Activated CD4-positive, CD25-positive, alpha-beta regulatory T cell treated with anti-CD3 and anti-CD28 coated beads, Interleukin-2, amount 50 U/mL, for 16 hours (primary cell): ENCODE results near the gene MTA3.
A peak's percentile ranks its signal among the peaks of the same experiment; 100 is the strongest.

Source experiments
- DNase-seq: peaks from one replicate; pipeline ENCODE4 v3.0.0-alpha.2; 2020; ENCODE audit warnings: low read depth, low spot score

The MTA3 gene

GRCh38 chr2:42659609-42660008, 91.2 kb downstream of the MTA3 start:
- no peak for DNase-seq

DNA sequence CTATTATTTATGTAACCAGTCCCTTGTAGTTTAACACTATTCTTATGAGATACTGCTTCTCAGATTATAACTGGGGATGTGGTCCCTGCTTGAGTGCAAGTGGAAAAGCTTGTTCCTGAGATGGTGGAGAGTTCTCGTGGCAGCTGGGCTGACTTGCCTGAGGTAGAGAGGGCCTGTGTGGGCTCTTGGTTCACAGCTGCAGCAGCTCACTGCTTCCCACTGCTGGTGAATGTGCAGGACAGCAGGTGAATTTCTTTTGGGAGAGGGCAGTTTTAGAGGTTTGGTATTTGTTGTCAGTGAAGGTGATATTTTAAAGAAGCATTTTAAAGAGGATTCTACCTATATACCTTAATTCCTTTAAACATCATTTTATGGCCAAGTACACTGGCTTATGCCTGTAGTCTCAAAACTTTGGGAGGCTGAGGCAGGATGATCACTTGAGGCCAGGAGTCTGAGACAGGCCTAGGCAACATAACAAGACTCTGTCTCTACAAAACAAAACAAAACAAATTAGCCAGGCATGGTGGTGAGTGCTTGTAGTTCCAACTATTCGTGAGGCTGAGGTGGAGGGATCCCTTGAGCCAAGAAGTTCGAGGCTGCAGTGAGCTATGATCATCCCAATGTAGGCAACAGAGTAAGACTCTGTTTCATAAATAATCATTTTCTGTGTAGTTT, 94.8 kb downstream of the MTA3 start:
- DNase-seq, result peak; percentile 20

DNA sequence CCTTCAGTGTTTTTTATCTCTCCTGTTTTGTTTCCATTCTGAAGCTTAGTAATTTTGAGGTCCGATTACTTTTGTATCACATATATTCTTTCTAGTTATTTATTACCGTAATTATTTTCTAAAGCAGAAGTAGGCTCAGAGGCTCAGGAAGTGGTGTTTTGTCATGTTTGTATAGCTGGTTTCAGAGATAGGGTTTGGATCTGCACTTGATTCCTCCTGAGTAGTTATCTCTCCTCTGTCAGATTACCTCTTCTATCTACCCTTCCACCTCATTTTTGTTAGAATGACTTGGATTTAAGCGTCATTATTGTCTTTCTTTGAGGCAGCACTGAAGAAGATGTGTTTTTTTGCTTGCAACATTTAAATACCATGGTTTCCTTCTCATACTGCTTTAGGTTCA, 95.4 kb downstream of the MTA3 start:
- DNase-seq, result no peak

DNA sequence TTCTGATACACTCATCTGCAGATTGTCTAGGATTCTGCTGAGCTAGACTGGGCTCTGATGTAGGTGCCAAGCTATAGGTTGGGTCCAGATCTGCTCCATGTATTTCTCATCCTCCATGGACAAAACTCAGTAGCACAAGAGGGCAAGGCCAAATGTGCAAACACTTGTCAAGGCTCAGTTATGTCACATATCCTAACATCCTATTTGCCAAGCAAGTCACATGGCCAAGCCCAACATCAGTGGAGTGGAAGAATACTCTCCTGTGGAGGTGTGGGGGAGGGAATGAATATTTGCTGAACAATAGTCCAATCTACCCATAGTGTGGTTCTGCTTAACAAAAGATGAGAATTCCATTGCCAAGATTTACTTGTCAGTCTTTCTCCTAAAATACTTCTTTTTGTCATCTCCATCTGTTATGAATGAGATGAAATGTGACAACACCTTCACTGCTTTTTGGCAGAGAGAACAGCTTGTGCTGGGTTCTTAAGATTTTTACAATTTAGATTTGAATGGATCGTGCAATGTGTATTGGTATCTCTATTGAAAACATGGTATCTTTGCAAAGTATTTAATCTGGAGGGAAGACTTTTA, 105.7 kb downstream of the MTA3 start:
- no peak for DNase-seq

DNA sequence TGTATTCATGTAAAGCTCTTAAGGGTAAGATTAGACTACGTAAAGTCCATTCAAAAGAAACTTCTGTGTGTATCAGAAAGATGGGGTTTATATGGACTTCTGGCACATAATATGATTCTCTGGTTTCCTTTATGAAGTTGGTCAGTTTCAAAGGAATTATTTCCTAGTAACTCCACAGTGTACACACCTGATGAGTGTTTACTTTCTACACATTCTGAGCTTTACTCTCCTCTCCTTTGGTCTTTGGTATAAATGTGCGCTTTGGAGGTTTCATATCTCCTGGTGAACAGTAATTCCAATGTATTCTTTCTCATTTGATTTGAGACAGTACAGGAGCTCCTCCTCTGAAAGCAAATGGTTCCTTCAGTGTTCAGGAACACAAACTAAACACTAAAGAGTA, 107.4 kb downstream of the MTA3 start:
- no peak for DNase-seq

GRCh38 chr2:42685303-42685702, 116.9 kb downstream of the MTA3 start:
- no peak for DNase-seq

- DNase-seq, result no peak
These were observed 124.7 kb downstream of the MTA3 start for GRCh38 chr2:42693013-42693615.

- no peak for DNase-seq
These were observed 125.5 kb downstream of the MTA3 start for GRCh38 chr2:42693688-42694479.

DNA sequence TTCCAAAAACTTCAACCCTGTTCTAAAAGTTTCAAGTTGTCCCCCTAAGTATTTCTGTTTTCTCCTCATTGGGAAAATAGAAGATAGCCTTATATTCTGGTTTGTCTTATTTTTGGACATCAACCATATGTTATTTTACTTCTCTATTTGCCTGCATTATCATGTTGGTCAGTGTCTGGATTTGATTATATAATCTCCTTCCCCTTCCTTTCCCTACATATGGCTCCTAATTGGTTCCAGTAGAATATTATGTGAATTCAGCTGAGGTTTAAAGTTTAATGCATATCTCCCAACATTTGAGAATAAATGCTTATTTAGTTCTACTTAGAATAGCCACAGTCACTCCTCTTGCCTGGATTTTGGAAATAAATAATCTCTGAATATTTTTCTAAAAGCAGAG, 128.6 kb downstream of the MTA3 start:
- no peak for DNase-seq

- DNase-seq, result no peak
These were observed 130.5 kb downstream of the MTA3 start for GRCh38 chr2:42698940-42699339.

GRCh38 chr2:42706836-42707235, 138.4 kb downstream of the MTA3 start:
- no peak for DNase-seq

- no peak for DNase-seq
These were observed 139.7 kb downstream of the MTA3 start for GRCh38 chr2:42708179-42708578.

- no peak for DNase-seq
These were observed 143.5 kb downstream of the MTA3 start for GRCh38 chr2:42711896-42712295.

GRCh38 chr2:42712934-42713333, 144.5 kb downstream of the MTA3 start:
- no peak for DNase-seq

- DNase-seq, result no peak
These were observed 145.5 kb downstream of the MTA3 start for GRCh38 chr2:42713920-42714319.

DNA sequence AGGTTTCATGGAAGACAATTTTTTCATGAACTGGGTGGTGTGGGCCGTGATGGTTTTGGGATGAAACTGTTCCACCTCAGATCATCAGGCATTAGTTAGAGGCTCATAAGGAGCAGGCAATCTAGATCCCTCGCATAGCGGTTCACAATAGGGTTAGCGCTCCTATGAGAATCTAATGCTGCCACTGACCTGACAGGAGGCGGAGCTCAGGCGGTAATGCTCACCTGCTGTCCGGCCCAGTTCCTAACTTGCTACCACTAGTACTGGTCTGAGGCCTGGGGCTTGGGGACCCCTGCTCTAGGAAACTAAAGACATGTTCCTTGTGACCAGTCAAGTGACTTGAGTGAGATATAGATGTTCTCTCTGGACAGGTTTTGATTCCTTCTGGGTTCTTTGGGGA, 146.3 kb downstream of the MTA3 start:
- DNase-seq, result no peak

DNA sequence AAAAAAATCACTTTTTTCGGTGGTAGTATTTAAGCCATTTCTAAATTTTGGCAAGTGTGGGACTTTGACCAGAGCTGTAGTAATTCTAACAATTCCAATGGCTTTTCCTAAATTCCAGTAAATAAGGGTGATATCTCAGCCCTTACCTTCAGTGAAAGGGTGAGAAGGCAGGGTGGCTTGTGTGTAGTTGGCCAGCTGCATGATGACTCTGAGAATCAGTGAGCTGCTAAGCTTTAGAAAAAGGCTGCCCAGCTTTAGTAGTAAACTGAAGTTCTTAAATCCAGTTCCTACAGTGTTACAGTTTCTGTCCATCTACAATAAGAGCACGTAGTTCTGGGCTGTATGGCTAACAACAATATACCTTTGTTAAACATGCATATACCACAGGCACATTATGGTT, 153.5 kb downstream of the MTA3 start:
- no peak for DNase-seq

DNA sequence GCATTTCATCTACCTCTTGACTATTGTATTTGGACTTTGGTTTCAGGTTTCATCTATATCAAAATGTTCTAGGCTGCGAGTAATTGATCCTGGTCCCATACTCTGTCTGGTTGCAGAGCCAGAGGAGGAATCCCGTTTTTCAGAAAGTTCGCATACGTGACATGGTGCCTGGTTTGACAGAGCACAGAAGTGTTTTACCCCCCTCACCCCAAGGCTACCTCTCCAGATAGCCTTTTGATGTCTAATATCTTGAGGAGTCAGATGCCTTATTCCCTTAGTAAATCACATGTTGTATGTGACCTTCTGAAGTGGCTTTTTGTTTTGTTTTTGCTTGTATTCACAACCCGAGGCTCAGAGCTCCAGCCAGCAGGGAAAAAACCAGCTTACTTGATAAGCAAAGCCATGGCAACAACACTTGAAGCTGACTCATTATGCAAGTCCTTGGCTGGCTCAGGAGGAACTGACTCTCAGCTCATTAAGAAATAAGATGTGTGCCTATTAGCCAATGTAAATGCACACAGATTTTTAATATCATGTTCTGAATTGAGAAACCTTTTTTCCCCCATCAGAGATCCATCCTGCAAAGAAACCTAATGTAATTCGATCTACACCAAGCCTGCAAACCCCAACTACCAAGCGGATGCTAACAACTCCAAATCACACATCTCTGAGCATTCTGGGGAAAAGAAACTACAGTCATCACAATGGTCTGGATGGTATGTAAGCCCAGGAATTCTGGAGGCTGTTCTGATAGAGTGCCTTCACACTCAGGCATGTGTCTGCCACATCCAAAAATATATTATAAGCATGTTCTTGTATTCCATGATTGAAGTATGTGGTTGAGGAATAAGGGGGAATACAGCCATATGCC, 154.1 kb downstream of the MTA3 start:
- DNase-seq, result no peak

DNA sequence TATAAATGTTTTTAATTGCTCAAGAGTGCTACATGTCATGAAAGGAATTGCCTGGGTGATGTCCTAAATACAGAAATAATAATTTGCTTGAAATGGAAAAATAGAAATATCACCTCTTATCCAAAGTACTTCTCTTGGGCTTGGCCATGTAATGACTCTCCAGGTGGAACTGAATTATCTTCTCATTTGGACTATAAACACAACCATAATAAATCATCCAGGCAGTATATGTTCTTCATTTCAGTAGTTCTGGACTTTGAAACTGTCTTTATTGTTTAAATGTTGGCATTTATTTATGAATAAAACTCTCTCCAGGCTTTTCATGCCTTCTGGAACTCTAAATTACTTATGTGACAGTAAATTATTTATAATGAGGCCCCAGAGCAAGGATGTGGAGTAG, 155.0 kb downstream of the MTA3 start:
- no peak for DNase-seq

DNA sequence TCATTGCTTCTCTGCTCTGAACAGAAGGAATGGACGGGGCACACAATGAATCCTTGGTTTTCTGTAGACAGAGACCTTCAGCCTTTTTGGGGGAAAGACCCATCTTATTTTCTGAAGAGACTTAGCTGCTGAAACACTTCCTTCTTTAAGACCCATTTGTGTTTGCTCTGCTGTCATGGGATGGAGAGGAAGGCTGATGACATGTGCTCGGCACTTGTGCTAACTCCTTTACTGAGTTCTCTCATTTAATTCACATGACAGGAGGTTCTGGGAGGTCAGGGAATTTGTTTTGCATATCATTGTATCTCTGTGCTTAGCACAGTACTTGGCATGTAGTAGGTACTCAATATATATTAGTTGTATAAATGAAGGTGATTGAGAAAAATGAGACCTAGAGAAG, 156.5 kb downstream of the MTA3 start:
- no peak for DNase-seq

DNA sequence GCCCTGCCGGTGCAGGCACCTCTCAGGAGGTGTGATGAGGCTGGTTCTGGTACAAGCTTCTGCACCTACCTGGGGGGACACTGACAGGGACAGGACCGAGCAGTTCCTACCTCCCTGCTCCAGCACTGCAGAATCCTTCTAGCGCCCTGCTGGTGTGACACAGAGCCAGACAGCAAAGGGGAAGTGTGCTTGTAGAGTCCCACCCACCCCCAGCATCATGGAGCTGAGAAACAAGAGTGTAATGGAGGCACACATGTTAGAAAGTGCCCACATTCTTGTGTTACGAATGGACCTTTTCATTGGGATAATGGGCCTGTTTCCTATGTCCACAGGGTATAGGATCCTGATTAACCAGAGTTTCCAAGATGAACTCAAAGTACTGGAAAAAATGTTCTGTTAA, 157.2 kb downstream of the MTA3 start:
- no peak for DNase-seq

DNA sequence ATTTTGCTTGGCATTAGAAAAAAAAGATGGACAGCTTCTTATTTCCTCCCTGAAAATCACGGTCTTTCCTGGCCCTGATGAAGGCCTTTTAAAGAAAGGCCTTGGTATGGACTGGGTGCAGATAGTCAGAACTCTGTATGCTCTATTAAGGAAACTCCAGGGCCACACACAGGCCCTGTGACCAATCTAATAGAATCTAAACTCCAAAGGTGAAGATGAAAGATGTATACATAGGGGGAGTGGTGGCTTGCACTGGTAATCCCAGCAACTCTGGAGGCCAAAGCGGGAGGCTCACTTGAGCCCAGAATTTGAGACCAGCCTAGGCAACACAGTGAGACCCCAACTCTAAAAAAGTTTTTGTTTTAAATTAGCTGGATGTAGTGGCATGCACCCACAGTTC, 158.2 kb downstream of the MTA3 start:
- DNase-seq, result no peak
